ENCODE data around the gene UTP15. TPM values are rescaled to one million over a fixed set of nuclear protein-coding genes. Genes with fewer than 3 reads are reported as not detected.

The UTP15 gene
- total RNA-seq, 1 donor from 2014 or later = 16.7 TPM

- Mint-ChIP-seq H3K36me3 (ENCODE audit: low read depth) (peaks cover 7% of the 10 kb centered on the region), H3K4me3 (ENCODE audit: unreplicated experiment) (peak overlapping the region; percentile 95), H3K4me1 (ENCODE audit: low read depth) (peaks cover 25% of the 10 kb centered on the region), H3K27me3 (ENCODE audit: low read depth) (no peaks in the 10 kb centered on the region), H3K27ac (ENCODE audit: unreplicated experiment) (no peak overlapping the region), H3K9me3 (ENCODE audit: low read depth) (no peaks in the 10 kb centered on the region)
- no peak for TF ChIP-seq CTCF (IDR thresholded peaks at IDR 0.05)
- DNase-seq (ENCODE audit: low spot score) = no peak
Measured at GRCh38 chr5:73564018-73564417, 1.5 kb upstream of the UTP15 start.

- Mint-ChIP-seq H3K27me3 (ENCODE audit: low read depth) (no peaks in the 10 kb centered on the region), H3K9me3 (ENCODE audit: low read depth) (no peaks in the 10 kb centered on the region), H3K27ac (ENCODE audit: unreplicated experiment) (peak overlapping the region; percentile 100), H3K36me3 (ENCODE audit: low read depth) (peaks cover 7% of the 10 kb centered on the region), H3K4me3 (ENCODE audit: unreplicated experiment) (peak overlapping the region; percentile 95), H3K4me1 (ENCODE audit: low read depth) (peaks cover 25% of the 10 kb centered on the region)
- TF ChIP-seq CTCF (IDR thresholded peaks at IDR 0.05) = no peak
- no peak for DNase-seq (ENCODE audit: low spot score)
Measured at GRCh38 chr5:73564675-73565074, 868 bp upstream of the UTP15 start.

DNA sequence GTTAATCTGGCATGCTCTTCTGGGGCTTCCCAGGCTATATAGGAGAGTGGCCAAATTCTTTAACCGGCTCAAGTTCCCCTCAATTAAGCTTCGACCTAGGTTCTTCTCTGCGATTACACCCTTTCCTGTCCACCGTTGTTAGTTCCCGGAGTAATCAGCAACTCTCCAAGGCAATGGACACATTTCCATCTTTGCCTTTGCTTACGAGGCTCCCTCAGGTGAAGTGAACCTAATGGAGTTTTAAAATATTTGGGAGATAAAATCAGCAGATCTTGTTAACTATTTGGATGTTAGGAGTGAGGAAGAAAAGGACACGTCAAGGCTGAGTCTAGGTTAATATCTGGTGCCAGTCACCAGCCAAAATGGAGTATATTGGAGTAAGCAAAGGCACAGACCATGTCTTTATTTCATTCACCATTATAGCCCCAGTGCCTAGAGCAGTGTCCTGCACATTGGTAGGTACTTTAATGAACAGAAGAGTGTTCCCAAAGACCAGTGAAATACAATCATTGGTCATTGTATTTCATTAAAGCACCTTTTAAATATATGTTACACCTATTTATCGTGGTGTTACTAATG is 515 bp downstream of the UTP15 start:
- Mint-ChIP-seq H3K36me3 (ENCODE audit: low read depth) (peaks cover 2% of the 10 kb centered on the region), H3K4me1 (ENCODE audit: low read depth) (peaks cover 25% of the 10 kb centered on the region), H3K27ac (ENCODE audit: unreplicated experiment) (peak overlapping the region; percentile 100), H3K9me3 (ENCODE audit: low read depth) (no peaks in the 10 kb centered on the region), H3K4me3 (ENCODE audit: unreplicated experiment) (peak overlapping the region; percentile 95), H3K27me3 (ENCODE audit: low read depth) (no peaks in the 10 kb centered on the region)
- TF ChIP-seq CTCF (IDR thresholded peaks at IDR 0.05) = no peak
- DNase-seq (ENCODE audit: low spot score) = no peak

DNA sequence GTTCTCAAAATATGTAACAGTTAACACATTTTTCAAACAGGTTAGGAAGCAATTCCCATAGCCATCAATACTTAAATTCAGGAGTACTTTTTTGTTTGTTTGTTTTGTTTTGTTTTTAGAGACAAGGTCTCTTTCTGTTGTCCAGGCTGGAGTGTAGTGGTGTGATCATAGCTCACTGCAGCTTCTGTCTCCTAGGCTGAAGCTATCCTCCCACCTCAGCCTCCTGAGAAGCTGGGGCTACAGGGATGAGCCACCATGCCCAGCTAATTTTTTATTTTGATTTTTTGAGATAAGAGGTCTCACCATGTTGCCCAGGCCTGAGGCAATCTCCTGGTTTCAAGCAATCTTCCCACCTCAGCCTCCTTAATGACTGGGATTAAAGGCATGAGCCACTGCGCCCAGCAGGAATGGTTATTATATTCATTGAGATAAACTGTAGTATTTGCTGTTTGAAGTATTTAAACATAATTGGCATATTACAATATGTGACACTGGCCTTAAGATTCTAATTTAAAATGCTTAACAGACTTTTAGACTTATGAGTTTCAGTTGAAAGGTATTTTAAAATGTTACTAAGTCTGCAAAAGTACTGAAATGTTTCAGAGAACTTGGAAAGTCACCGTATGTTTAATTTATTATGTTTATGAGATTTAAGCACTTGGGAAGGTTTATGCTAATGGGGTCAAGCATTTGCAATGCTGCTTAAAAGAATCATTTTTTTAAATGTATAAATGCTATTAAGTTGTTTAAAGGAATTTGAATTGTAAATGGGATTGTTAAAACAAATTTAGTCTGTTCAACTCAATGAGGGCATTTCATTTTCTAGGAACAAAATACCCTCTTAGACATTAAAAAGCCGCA is 17.0 kb downstream of the UTP15 start:
- Mint-ChIP-seq H3K27me3 (ENCODE audit: low read depth) (no peaks in the 10 kb centered on the region), H3K4me3 (ENCODE audit: unreplicated experiment) (no peak overlapping the region), H3K9me3 (ENCODE audit: low read depth) (no peaks in the 10 kb centered on the region), H3K4me1 (ENCODE audit: low read depth) (no peaks in the 10 kb centered on the region), H3K36me3 (ENCODE audit: low read depth) (peaks cover 26% of the 10 kb centered on the region), H3K27ac (ENCODE audit: unreplicated experiment) (no peak overlapping the region)
- TF ChIP-seq CTCF (IDR thresholded peaks at IDR 0.05) = no peak
- DNase-seq (ENCODE audit: low spot score) = no peak

DNA sequence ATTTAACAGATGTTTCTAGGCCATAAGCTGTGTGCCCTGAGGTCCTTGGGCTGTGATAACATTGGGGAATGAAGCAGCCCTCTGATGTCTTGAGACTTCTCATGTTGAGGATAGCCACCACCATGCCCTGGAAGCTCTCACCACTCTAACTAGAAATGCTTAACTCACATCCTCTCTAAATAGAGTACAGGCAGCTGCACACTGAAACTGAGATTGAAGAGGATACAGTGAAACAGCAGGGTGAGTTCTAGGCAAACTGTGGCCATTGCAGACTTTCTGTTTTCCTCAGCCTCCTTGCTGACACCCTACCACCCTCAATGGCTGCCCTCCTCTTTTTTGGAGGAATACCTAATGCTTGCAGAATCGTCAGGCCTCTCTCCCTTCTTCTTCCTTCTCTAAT is 22.4 kb downstream of the UTP15 start:
- TF ChIP-seq CTCF (IDR thresholded peaks at IDR 0.05) = no peak
- no peak for DNase-seq (ENCODE audit: low spot score)
- Mint-ChIP-seq H3K9me3 (ENCODE audit: low read depth) (no peaks in the 10 kb centered on the region), H3K4me1 (ENCODE audit: low read depth) (peaks cover 16% of the 10 kb centered on the region), H3K4me3 (ENCODE audit: unreplicated experiment) (no peak overlapping the region), H3K27ac (ENCODE audit: unreplicated experiment) (no peak overlapping the region), H3K36me3 (ENCODE audit: low read depth) (peaks cover 3% of the 10 kb centered on the region), H3K27me3 (ENCODE audit: low read depth) (no peaks in the 10 kb centered on the region)

All from chondrocyte (in vitro differentiated cells).